Mammary epithelial cell (primary cell): ENCODE data around the gene TMEM106C.

Experiments
- EZH2 ChIP-seq: IDR thresholded peaks from 2 replicates; pipeline ENCODE4 v1.6.1; 2012; ENCODE audit warnings: low read length, inconsistent platforms, borderline replicate concordance
- TF ChIP-seq, protein P1 (sequence below), 2 donors: IDR thresholded peaks in 1 of 2; conservative IDR thresholded peaks in 1 of 2; 2 replicates each; pipeline ENCODE4 v1.5.1; 2011 to 2012; ENCODE audit warnings: inconsistent platforms in 2 of 2, low read length in 2 of 2, mild to moderate bottlenecking in 2 of 2, control low read depth in 1 of 2, low read depth in 1 of 2; ENCODE audit not compliant: insufficient read depth in 1 of 2; ENCODE audit errors: extremely low read depth in 1 of 2

DNA sequence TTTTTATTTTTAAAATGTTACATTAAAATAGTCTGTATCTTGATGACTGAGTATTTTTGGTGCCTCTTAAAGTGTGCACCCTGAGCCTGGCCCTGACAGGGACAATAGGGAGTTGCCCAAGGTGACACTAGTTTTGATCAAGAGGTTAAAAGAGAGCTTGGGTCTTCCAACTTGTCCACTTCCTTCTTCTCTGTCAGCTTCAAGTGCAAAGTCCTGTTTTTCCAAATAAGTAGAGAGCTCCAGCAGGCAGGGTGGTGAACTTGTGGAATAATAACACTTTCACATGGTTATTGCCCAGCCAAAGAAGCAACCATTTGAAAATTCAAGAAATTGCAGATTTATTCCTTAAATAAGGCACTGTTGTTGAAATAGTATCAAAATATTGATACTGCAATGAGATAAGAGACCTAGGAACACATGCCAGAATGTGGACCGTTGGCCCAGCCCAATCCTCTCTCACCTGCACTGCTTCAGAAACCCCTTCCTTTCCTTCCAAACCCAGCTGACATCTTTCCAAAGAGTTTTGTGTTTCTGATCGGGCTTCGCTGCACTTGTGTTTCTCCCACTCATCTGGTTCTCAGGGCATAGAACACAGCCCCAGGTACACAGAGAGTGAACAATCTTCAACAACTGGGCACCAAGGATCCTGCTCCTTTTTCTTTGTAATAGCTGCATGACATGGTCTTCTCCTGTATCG lies 54.7 kb downstream of the TMEM106C start:
- TF ChIP-seq, protein P1, sequence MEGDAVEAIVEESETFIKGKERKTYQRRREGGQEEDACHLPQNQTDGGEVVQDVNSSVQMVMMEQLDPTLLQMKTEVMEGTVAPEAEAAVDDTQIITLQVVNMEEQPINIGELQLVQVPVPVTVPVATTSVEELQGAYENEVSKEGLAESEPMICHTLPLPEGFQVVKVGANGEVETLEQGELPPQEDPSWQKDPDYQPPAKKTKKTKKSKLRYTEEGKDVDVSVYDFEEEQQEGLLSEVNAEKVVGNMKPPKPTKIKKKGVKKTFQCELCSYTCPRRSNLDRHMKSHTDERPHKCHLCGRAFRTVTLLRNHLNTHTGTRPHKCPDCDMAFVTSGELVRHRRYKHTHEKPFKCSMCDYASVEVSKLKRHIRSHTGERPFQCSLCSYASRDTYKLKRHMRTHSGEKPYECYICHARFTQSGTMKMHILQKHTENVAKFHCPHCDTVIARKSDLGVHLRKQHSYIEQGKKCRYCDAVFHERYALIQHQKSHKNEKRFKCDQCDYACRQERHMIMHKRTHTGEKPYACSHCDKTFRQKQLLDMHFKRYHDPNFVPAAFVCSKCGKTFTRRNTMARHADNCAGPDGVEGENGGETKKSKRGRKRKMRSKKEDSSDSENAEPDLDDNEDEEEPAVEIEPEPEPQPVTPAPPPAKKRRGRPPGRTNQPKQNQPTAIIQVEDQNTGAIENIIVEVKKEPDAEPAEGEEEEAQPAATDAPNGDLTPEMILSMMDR (conservative IDR thresholded peaks at IDR 0.05 in 1 of 2, IDR thresholded peaks at IDR 0.05 in 1 of 2; ENCODE audit: extremely low read depth in 1 of 2, insufficient read depth in 1 of 2, low read depth in 1 of 2, low read length in 2 of 2), result no peak
- TF ChIP-seq EZH2, result no peak
